MM.1S (cell line): Measurements from ENCODE around the gene PPP2R5C.

Experiments used
- DNase-seq: peaks from one replicate; pipeline ENCODE4 v3.0.0-alpha.2; 2015
- H2AFZ ChIP-seq: fragments of 300-600 bp; sonication (generic); 2 replicates; pipeline ENCODE4 v1.6.0; 2016; ENCODE audit warnings: antibody characterized with exemption, low read length
- H3F3A ChIP-seq: fragments of 300-600 bp; sonication (generic); 2 replicates; pipeline ENCODE4 v1.6.1; 2016; ENCODE audit warnings: mild to moderate bottlenecking, antibody characterized with exemption, low read length, moderate library complexity, mixed read lengths; ENCODE audit not compliant: insufficient read depth
- H3K27ac ChIP-seq: fragments of 300-600 bp; sonication (generic); 2 replicates; pipeline ENCODE4 v1.5.1; 2016; ENCODE audit warnings: mild to moderate bottlenecking, low read length
- H3K27me3 ChIP-seq: fragments of 300-600 bp; sonication (generic); replicated peaks from 2 replicates; pipeline ENCODE4 v1.6.0; 2016; ENCODE audit warnings: low read length; ENCODE audit not compliant: insufficient read depth
- H3K36me3 ChIP-seq: fragments of 300-600 bp; sonication (generic); replicated peaks from 2 replicates; pipeline ENCODE4 v1.6.1; 2016; ENCODE audit warnings: mild to moderate bottlenecking, low read length, mixed read lengths; ENCODE audit not compliant: insufficient read depth
- H3K4me1 ChIP-seq: fragments of 300-600 bp; sonication (generic); 2 replicates; pipeline ENCODE4 v1.6.1; 2016; ENCODE audit warnings: low read length, mixed read lengths
- H3K4me2 ChIP-seq: fragments of 300-600 bp; sonication (generic); 2 replicates; pipeline ENCODE4 v1.6.0; 2016; ENCODE audit warnings: low read depth, low read length
- H3K4me3 ChIP-seq: fragments of 300-600 bp; sonication (generic); 2 replicates; pipeline ENCODE4 v1.5.1; 2016; ENCODE audit warnings: low read length, mixed read lengths
- H3K79me2 ChIP-seq: fragments of 300-600 bp; sonication (generic); 2 replicates; pipeline ENCODE4 v1.6.1; 2016; ENCODE audit warnings: mixed run types, low read length, mixed read lengths
- H3K9ac ChIP-seq: fragments of 300-600 bp; sonication (generic); 2 replicates; pipeline ENCODE4 v1.6.1; 2016; ENCODE audit warnings: low read length, mixed read lengths
- H3K9me2 ChIP-seq: fragments of 300-600 bp; sonication (generic); replicated peaks from 2 replicates; pipeline ENCODE4 v1.6.1; 2016; ENCODE audit warnings: mild to moderate bottlenecking, low read length, mixed read lengths; ENCODE audit not compliant: insufficient read depth
- H3K9me3 ChIP-seq: fragments of 300-600 bp; sonication (generic); replicated peaks from 2 replicates; pipeline ENCODE4 v1.6.1; 2016; ENCODE audit warnings: mild to moderate bottlenecking, low read length, mixed read lengths; ENCODE audit not compliant: insufficient read depth
- H4K20me1 ChIP-seq: fragments of 300-600 bp; sonication (generic); 2 replicates; pipeline ENCODE4 v1.6.1; 2016; ENCODE audit warnings: mild to moderate bottlenecking, low read length, moderate library complexity, mixed read lengths; ENCODE audit not compliant: insufficient read depth
- CTCF ChIP-seq: fragments of 300-600 bp; sonication (generic); IDR thresholded peaks from 2 replicates; pipeline ENCODE4 v1.5.1; 2016; ENCODE audit warnings: antibody characterized with exemption, low read length, mixed read lengths
- EZH2 ChIP-seq: fragments of 300-600 bp; sonication (generic); optimal IDR thresholded peaks from 2 replicates; pipeline ENCODE3; 2017; ENCODE audit warnings: low read depth, mild to moderate bottlenecking, antibody characterized with exemption, low read length, mixed read lengths
- EZH2phosphoT487 ChIP-seq: fragments of 300-600 bp; sonication (generic); IDR thresholded peaks from 2 replicates; pipeline ENCODE4 v1.6.1; 2018; ENCODE audit warnings: antibody characterized with exemption, low read length

The PPP2R5C gene

DNA sequence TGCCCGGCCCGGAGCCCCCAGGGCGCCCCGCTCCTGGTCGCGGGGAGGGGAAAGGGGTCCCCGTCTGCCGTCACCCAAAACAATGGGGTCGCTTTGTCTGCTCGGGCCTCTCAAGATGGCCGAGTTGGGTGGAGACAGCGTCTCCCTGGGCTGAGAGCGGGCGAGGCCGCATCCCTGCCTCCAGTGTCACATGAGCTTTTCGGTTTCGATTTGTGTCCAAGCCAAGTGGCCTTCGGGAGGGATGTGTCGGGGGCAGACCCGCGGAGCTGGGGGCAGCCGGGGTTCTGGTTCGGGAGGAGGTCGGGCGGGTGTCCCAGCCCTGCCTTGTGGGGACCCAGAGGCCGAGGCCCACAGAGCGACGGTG lies 203.7 kb downstream of the PPP2R5C start:
- TF ChIP-seq EZH2 (no peak), CTCF (no peak), EZH2phosphoT487 (no peak)
- peak overlapping the region; percentile 80 for H3K4me3 ChIP-seq
- no peaks in the 10 kb centered on the region for H3K9me2 ChIP-seq
- H3K9me3 ChIP-seq, result no peaks in the 10 kb centered on the region
- no peaks in the 10 kb centered on the region for H3F3A ChIP-seq
- DNase-seq, result peak; percentile 49
- no peak overlapping the region for H3K27ac ChIP-seq
- peaks cover 52% of the 10 kb centered on the region for H3K79me2 ChIP-seq
- H4K20me1 ChIP-seq, result no peaks in the 10 kb centered on the region
- H3K4me1 ChIP-seq, result no peaks in the 10 kb centered on the region
- no peaks in the 10 kb centered on the region for H3K27me3 ChIP-seq
- peak overlapping the region; percentile 69; the same call in 1 of the 2 replicates for H3K4me2 ChIP-seq
- no peaks in the 10 kb centered on the region for H3K36me3 ChIP-seq
- H3K9ac ChIP-seq, result peak overlapping the region; percentile 82
- H2AFZ ChIP-seq, result no peak overlapping the region

DNA sequence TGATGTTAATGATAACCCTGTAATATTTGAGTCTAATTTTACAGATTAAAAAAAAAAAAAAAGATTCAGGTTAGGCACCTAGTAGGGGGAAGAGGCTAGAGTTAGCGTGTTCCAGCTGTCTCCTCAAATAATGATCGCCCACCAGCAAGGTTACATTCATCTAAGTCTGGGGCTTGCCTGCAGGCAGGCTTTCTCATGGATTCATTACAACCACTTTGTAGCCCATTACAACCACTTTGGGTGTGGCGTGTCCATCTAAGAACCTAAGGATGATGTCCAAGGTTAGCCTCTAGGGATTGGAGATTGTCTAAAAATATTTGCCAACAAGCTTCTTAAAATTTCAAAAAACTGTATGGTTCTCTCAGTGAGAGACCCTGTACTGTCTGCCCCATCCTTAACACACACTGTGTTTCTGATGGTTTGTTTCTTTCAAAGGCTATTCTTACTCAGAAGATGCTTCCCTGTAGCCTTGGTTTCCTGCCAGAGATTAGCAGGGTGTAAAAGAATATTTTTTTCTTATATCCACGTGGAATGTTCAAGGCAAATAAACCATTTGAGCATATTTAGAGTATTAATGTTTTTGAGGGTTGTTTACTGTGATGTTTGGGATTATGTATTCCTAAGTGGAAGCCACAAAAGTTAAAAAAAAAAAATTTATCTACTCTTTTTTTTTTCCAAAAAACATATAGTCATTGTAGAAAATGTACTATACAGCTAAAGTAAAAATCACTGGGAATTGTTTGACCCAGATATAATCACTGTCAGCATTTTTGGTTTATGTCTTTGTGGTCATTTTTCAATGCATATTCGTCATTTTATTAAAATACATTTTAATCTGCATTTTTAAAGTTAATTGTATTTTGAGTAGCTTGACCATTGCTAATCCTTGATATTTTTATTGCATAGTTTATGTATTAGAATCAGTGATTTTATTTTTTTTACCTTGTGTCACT lies 204.5 kb downstream of the PPP2R5C start:
- no peaks in the 10 kb centered on the region for H3K4me1 ChIP-seq
- no peaks in the 10 kb centered on the region for H3K9me2 ChIP-seq
- H3F3A ChIP-seq, result no peaks in the 10 kb centered on the region
- TF ChIP-seq CTCF, result no peak
- TF ChIP-seq EZH2phosphoT487, result no peak
- TF ChIP-seq EZH2, result no peak
- no peaks in the 10 kb centered on the region for H4K20me1 ChIP-seq
- no peak for DNase-seq
- H2AFZ ChIP-seq, result no peak overlapping the region
- peaks cover 57% of the 10 kb centered on the region for H3K79me2 ChIP-seq
- peak overlapping the region; percentile 69; the same call in 1 of the 2 replicates for H3K4me2 ChIP-seq
- H3K27me3 ChIP-seq, result no peaks in the 10 kb centered on the region
- H3K9ac ChIP-seq, result peak overlapping the region; percentile 82; the same call in 1 of the 2 replicates
- no peak overlapping the region for H3K27ac ChIP-seq
- no peaks in the 10 kb centered on the region for H3K9me3 ChIP-seq
- peak overlapping the region; percentile 80 for H3K4me3 ChIP-seq
- H3K36me3 ChIP-seq, result no peaks in the 10 kb centered on the region

DNA sequence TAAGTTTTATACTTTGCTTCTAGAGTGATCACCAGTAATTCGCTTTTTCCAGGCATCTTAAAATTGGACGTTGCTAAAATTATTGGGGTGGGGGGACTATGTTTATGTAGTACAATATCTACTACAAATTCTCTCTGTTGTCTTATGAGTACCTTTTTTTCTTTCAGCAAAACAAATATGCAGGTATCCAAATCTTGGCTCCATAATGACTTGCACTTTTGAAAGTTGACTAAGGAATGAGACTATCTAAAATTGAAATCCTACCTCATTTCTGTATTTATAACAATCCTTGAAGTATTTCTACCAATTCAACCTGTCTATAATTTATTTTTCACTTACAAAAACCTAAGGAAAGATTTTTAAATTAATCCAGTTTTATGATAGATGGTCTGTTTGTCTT lies 205.2 kb downstream of the PPP2R5C start:
- no peak overlapping the region for H2AFZ ChIP-seq
- no peaks in the 10 kb centered on the region for H3K9me2 ChIP-seq
- no peak for TF ChIP-seq EZH2
- no peak for TF ChIP-seq EZH2phosphoT487
- TF ChIP-seq CTCF, result no peak
- H3F3A ChIP-seq, result no peaks in the 10 kb centered on the region
- no peak overlapping the region for H3K27ac ChIP-seq
- no peaks in the 10 kb centered on the region for H3K27me3 ChIP-seq
- no peaks in the 10 kb centered on the region for H3K4me1 ChIP-seq
- H3K36me3 ChIP-seq, result no peaks in the 10 kb centered on the region
- DNase-seq, result no peak
- H3K9ac ChIP-seq, result no peak overlapping the region
- H4K20me1 ChIP-seq, result no peaks in the 10 kb centered on the region
- H3K4me3 ChIP-seq, result no peak overlapping the region
- no peaks in the 10 kb centered on the region for H3K9me3 ChIP-seq
- H3K79me2 ChIP-seq, result peaks cover 63% of the 10 kb centered on the region
- H3K4me2 ChIP-seq, result no peak overlapping the region
